GM23248 (cell line): ENCODE measurements around the gene CIAPIN1. TPM values are rescaled to one million over a fixed set of nuclear protein-coding genes. Genes with fewer than 3 reads are reported as not detected.

Experiments used
- DNase-seq: peaks from one replicate; pipeline ENCODE4 v3.0.0-alpha.2; 2015
- H2AFZ ChIP-seq: fragments of 200-600 bp; sonication (generic); 2 replicates; pipeline ENCODE4 v1.6.1; 2016; ENCODE audit warnings: antibody characterized with exemption
- H3F3A ChIP-seq: fragments of 200-600 bp; sonication (generic); 2 replicates; pipeline ENCODE4 v1.6.1; 2016; ENCODE audit warnings: mild to moderate bottlenecking, antibody characterized with exemption, mixed run types; ENCODE audit not compliant: insufficient read depth
- H3K27ac ChIP-seq: fragments of 200-600 bp; sonication (generic); 2 replicates; pipeline ENCODE4 v1.5.1; 2016; ENCODE audit warnings: mild to moderate bottlenecking
- H3K27me3 ChIP-seq: fragments of 200-600 bp; sonication (generic); replicated peaks from 2 replicates; pipeline ENCODE4 v1.6.1; 2016; ENCODE audit warnings: mild to moderate bottlenecking; ENCODE audit not compliant: insufficient read depth
- H3K36me3 ChIP-seq: fragments of 200-600 bp; sonication (generic); 2 replicates; pipeline ENCODE4 v1.6.1; 2016; ENCODE audit warnings: low read depth, mild to moderate bottlenecking
- H3K4me1 ChIP-seq: fragments of 200-600 bp; sonication (generic); 2 replicates; pipeline ENCODE4 v1.6.1; 2016; ENCODE audit warnings: mild to moderate bottlenecking; ENCODE audit not compliant: insufficient read depth
- H3K4me2 ChIP-seq: fragments of 200-600 bp; sonication (generic); one replicate; pipeline ENCODE4 v1.6.1; 2016; ENCODE audit warnings: mild to moderate bottlenecking; ENCODE audit not compliant: unreplicated experiment
- H3K4me3 ChIP-seq: fragments of 200-600 bp; sonication (generic); 2 replicates; pipeline ENCODE4 v1.5.1; 2016; ENCODE audit warnings: mild to moderate bottlenecking
- H3K79me2 ChIP-seq: fragments of 200-600 bp; sonication (generic); 2 replicates; pipeline ENCODE4 v1.6.1; 2016; ENCODE audit warnings: mild to moderate bottlenecking; ENCODE audit not compliant: insufficient read depth
- H3K9ac ChIP-seq: fragments of 200-600 bp; sonication (generic); 2 replicates; pipeline ENCODE4 v1.6.1; 2016; ENCODE audit warnings: mild to moderate bottlenecking
- H3K9me2 ChIP-seq: fragments of 200-600 bp; sonication (generic); 2 replicates; pipeline ENCODE4 v1.6.1; 2016; ENCODE audit warnings: mixed run types, mild to moderate bottlenecking, moderate library complexity; ENCODE audit not compliant: insufficient read depth
- H3K9me3 ChIP-seq: fragments of 200-600 bp; sonication (generic); one replicate; pipeline ENCODE4 v1.6.1; 2017; ENCODE audit warnings: low read depth
- H4K20me1 ChIP-seq: fragments of 200-600 bp; sonication (generic); 2 replicates; pipeline ENCODE4 v1.6.0; 2016; ENCODE audit not compliant: insufficient read depth
- EZH2 ChIP-seq: fragments of 200-600 bp; sonication (generic); IDR thresholded peaks from 2 replicates; pipeline ENCODE4 v1.6.1; 2018; ENCODE audit warnings: antibody characterized with exemption, mild to moderate bottlenecking; ENCODE audit not compliant: insufficient read depth, poor library complexity, severe bottlenecking
- EZH2phosphoT487 ChIP-seq: fragments of 200-600 bp; sonication (generic); IDR thresholded peaks from 2 replicates; pipeline ENCODE4 v1.6.1; 2018; ENCODE audit warnings: antibody characterized with exemption, moderate library complexity, mild to moderate bottlenecking, low read depth; ENCODE audit not compliant: insufficient read depth
- WGBS, 2 experiments: methylation state at CpG; one replicate each; pipeline ENCODE4 v1.1.6; 2015 to 2017; ENCODE audit warnings: low lambda C conversion rate in 2 of 2, low coverage in 1 of 2; ENCODE audit errors: missing lambda C conversion rate in 2 of 2; 5-methylcytosine and 5-hydroxymethylcytosine counted together
- in situ Hi-C: fragments of 300-500 bp; cut with MboI; formaldehyde crosslinking; loops from 2 replicates; pipeline ENCODE4 v1.15.0; 2020
- polyA plus RNA-seq: library from polyadenylated mRNA; unstranded; fragments of >200 nt; fragmentation: Nextera tagmentation; extraction: Ambion mirVana; gene quantifications from 2 replicates; pipeline ENCODE4 v1.2.1, GENCODE V29; 2016
- total RNA-seq: library from RNA; depleted of rRNA; stranded (reverse); fragments of >200 nt; shearing (Covaris generic); gene quantifications from 2 replicates; pipeline ENCODE4 v1.2.3, GENCODE V29; 2014; rRNA removed

The CIAPIN1 gene
- total and polyA plus RNA-seq, 2 experiments from 2014 or later = 35.7 to 45.1 TPM

GRCh38 chr16:57381791-57382534 lies 65.2 kb downstream of the CIAPIN1 start:
- no peaks in the 10 kb centered on the region for H3K36me3 ChIP-seq
- DNase-seq = no peak
- H2AFZ ChIP-seq = no peak overlapping the region
- H3K4me1 ChIP-seq = no peaks in the 10 kb centered on the region
- H3K27me3 ChIP-seq = peaks cover 13% of the 10 kb centered on the region
- H3K79me2 ChIP-seq = no peaks in the 10 kb centered on the region
- H3K9me2 ChIP-seq = no peaks in the 10 kb centered on the region
- no peak for TF ChIP-seq EZH2phosphoT487
- TF ChIP-seq EZH2 = no peak
- in situ Hi-C loops = no loop called here
- 86 to 87% methylated on average over 25 to 34 of the region's 35 CpGs for WGBS, 2 experiments
- no peaks in the 10 kb centered on the region for H3K9me3 ChIP-seq
- no peaks in the 10 kb centered on the region for H3F3A ChIP-seq
- H3K4me2 ChIP-seq = no peak overlapping the region
- no peaks in the 10 kb centered on the region for H4K20me1 ChIP-seq
- no peak overlapping the region for H3K9ac ChIP-seq
- no peak overlapping the region for H3K4me3 ChIP-seq
- no peak overlapping the region for H3K27ac ChIP-seq

DNA sequence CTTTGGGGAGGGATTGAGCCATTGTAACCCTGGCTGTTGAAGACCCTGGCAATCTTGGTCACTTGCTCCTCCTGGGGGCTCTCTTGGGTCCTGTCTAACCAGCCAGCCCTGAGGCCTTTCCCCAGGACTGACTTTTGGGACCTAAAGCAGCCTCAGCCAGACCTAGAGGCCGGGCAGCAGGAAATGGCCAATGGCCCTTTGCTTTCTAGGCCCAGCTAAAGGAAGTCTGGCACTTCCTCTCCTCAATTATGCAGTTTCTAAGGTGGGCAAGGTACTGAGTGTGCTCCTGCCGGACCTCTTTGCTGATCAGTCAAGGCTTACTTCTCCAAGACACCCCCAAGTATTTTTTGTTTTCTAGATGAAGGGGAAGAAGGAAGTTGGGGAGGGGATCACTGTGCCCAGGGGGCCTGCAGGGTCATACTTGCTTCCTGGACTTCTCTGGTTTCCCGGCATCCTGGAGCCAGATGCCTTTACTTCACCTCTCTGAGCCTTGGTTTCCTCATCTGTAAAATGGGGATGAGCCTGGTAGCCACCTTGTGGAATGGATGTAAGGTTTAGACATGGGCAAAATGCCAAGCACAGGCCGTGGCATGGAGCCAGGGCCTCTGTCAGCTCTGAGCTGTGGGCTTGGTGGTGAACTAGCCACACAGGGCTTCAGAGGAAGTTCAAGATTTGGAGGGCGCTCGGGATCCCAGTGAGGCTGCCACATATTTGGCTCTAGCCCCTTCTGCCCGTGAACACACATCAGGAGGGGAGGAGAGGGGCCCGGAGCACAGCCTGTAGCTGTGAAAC lies 66.3 kb downstream of the CIAPIN1 start:
- Histone ChIP-seq H3K4me3 (no peak overlapping the region), H3K79me2 (no peaks in the 10 kb centered on the region), H3F3A (no peaks in the 10 kb centered on the region), H3K27ac (no peak overlapping the region), H4K20me1 (no peaks in the 10 kb centered on the region), H3K9me3 (no peaks in the 10 kb centered on the region), H3K4me2 (no peak overlapping the region), H3K9ac (no peak overlapping the region), H3K36me3 (no peaks in the 10 kb centered on the region), H3K27me3 (peaks cover 8% of the 10 kb centered on the region), H2AFZ (no peak overlapping the region), H3K9me2 (no peaks in the 10 kb centered on the region), H3K4me1 (no peaks in the 10 kb centered on the region)
- TF ChIP-seq EZH2 (no peak), EZH2phosphoT487 (no peak)
- in situ Hi-C loops = no loop called here
- DNase-seq = no peak
- WGBS, 2 experiments = 73 to 79% methylated on average over 8 of the region's 8 CpGs

GRCh38 chr16:57379579-57379978 lies 67.6 kb downstream of the CIAPIN1 start:
- H4K20me1 ChIP-seq = no peaks in the 10 kb centered on the region
- H3K79me2 ChIP-seq = no peaks in the 10 kb centered on the region
- TF ChIP-seq EZH2phosphoT487 (no peak), EZH2 (no peak)
- H3K4me1 ChIP-seq = no peaks in the 10 kb centered on the region
- in situ Hi-C loops = no loop called here
- DNase-seq = no peak
- no peak overlapping the region for H3K9ac ChIP-seq
- H3K36me3 ChIP-seq = no peaks in the 10 kb centered on the region
- H3K27me3 ChIP-seq = peaks cover 8% of the 10 kb centered on the region
- no peaks in the 10 kb centered on the region for H3K9me2 ChIP-seq
- no peaks in the 10 kb centered on the region for H3K9me3 ChIP-seq
- 91 to 92% methylated on average over 10 of the region's 10 CpGs for WGBS, 2 experiments
- H3K27ac ChIP-seq = no peak overlapping the region
- H2AFZ ChIP-seq = no peak overlapping the region
- H3K4me3 ChIP-seq = no peak overlapping the region
- H3F3A ChIP-seq = no peaks in the 10 kb centered on the region
- H3K4me2 ChIP-seq = no peak overlapping the region

Other genes with a start within 250 kb of the CIAPIN1 start
- gene ARL2BP, start 202.1 kb downstream of the CIAPIN1 start, total RNA-seq = 116 and 136 TPM in 2 replicates
- 111 and 114 TPM in 2 replicates for gene ARL2BP, start 202.1 kb downstream of the CIAPIN1 start, polyA plus RNA-seq
- gene PLLP, start 162.7 kb downstream of the CIAPIN1 start, total RNA-seq = not detected in 2 replicates
- 0.44 and 0.46 TPM in 2 replicates for gene PLLP, start 162.7 kb downstream of the CIAPIN1 start, polyA plus RNA-seq
- gene CCL22, start 88.6 kb downstream of the CIAPIN1 start, total RNA-seq = not detected in 2 replicates
- 0.10 and 0.13 TPM in 2 replicates for gene CCL22, start 88.6 kb downstream of the CIAPIN1 start, polyA plus RNA-seq
- not detected in 2 replicates for gene CX3CL1, start 74.9 kb downstream of the CIAPIN1 start, total RNA-seq
- not detected in 2 replicates for gene CX3CL1, start 74.9 kb downstream of the CIAPIN1 start, polyA plus RNA-seq
- gene CCL17, start 42.6 kb downstream of the CIAPIN1 start, total RNA-seq = not detected in 2 replicates
- gene CCL17, start 42.6 kb downstream of the CIAPIN1 start, polyA plus RNA-seq = not detected in 2 replicates
- 31.5 and 41.3 TPM in 2 replicates for gene COQ9, start 94 bp upstream of the CIAPIN1 start, total RNA-seq
- 41.4 and 41.8 TPM in 2 replicates for gene COQ9, start 94 bp upstream of the CIAPIN1 start, polyA plus RNA-seq
- gene POLR2C, start 15.3 kb upstream of the CIAPIN1 start, total RNA-seq = 152 and 163 TPM in 2 replicates
- 39.6 and 40.0 TPM in 2 replicates for gene POLR2C, start 15.3 kb upstream of the CIAPIN1 start, polyA plus RNA-seq
- 51.6 and 60.5 TPM in 2 replicates for gene DOK4, start 39.1 kb upstream of the CIAPIN1 start, total RNA-seq
- gene DOK4, start 39.1 kb upstream of the CIAPIN1 start, polyA plus RNA-seq = 44.6 and 47.1 TPM in 2 replicates
- 17.7 and 20.6 TPM in 2 replicates for gene CCDC102A, start 89.2 kb upstream of the CIAPIN1 start, total RNA-seq
- 3.9 and 4.6 TPM in 2 replicates for gene CCDC102A, start 89.2 kb upstream of the CIAPIN1 start, polyA plus RNA-seq
- gene ADGRG5, start 95.3 kb upstream of the CIAPIN1 start, total RNA-seq = not detected in 2 replicates
- 0.05 and 0.18 TPM in 2 replicates for gene ADGRG5, start 95.3 kb upstream of the CIAPIN1 start, polyA plus RNA-seq
- gene ADGRG1, start 181.2 kb upstream of the CIAPIN1 start, total RNA-seq = 0.54 and 0.89 TPM in 2 replicates
- gene ADGRG1, start 181.2 kb upstream of the CIAPIN1 start, polyA plus RNA-seq = 0.58 and 1.2 TPM in 2 replicates
- not detected in 2 replicates for gene ADGRG3, start 220.9 kb upstream of the CIAPIN1 start, total RNA-seq
- gene ADGRG3, start 220.9 kb upstream of the CIAPIN1 start, polyA plus RNA-seq = not detected in 2 replicates
- not detected in 2 replicates for gene DRC7, start 247.4 kb upstream of the CIAPIN1 start, total RNA-seq
- not detected in 2 replicates for gene DRC7, start 247.4 kb upstream of the CIAPIN1 start, polyA plus RNA-seq